NCI-H1930 (cell line): ENCODE results near the gene AKR7A2.
"Not testable (repeated sequence)": the region's sequence is repeated elsewhere in the genome, so short reads cannot be mapped to it uniquely, and the experiment has no call there.

ENCODE experiments used
- DNase-seq, 2 experiments: peaks; one replicate each; lab custom pipeline; 2025; lab: John Stamatoyannopoulos, UW

AKR7A2 gene

DNA sequence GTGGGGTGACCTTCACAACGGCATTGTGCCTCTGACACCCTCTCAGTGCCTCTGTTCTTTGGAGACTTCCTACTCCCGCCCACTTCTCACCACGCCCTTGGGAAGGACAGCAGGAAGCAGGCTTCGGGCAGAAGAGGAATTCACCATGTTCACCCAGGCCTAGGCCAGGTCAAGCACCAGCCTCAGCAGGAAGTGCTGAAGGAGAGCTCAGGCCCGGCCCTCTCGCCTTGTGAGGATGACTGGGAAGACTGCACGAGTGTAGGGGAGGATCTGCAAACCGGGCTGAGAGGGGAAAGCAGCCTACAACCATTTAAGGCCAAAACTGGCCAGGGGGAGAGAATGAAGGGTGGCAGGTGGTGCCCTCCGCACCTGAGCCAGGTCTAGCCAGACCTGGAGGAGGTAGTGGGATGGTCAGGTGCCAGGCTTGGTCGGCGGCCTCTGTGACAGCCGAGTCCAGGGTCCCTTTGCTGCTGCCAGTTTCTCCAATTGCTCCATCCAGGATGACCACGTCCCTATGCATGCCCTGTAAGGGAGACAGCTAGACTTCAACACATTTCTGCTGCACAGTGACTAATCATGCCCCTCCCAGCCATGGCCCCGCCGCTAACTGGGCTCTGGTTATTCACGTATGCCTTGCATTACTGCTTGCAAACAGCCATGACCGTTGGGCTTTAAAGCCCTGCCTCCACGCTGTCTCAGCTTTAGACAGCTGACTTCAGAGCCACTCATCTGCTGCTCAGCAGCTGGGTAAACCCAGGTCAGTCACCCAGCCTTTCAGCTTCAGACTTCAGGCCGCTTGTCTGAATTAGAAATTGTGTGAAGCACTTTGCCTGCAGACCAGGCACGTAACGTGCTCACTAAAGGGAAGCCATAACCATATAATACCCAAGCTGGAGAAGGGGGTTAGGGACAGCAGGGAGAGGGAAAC, 51.5 kb downstream of the AKR7A2 start:
- no peak for DNase-seq

DNA sequence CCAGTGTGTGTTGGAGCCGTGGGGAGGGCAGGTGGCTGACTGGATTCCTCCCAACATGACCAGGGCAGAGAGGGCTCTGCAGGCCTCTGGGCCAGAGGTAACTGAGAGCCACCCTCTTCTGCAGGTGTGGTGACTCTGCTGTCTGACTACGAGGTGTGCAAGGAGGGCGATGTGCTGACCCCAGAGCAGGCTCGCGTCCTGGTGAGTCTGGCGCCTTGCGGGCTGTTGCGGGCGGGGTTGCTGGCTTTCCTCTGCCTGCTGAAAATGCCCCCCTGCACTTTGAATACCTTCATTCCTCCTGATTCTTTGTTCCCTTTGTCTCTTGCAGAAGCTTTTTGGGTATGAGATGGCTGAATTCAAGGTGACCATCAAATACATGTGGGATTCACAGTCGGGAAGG, 53.6 kb downstream of the AKR7A2 start:
- DNase-seq = no peak

DNA sequence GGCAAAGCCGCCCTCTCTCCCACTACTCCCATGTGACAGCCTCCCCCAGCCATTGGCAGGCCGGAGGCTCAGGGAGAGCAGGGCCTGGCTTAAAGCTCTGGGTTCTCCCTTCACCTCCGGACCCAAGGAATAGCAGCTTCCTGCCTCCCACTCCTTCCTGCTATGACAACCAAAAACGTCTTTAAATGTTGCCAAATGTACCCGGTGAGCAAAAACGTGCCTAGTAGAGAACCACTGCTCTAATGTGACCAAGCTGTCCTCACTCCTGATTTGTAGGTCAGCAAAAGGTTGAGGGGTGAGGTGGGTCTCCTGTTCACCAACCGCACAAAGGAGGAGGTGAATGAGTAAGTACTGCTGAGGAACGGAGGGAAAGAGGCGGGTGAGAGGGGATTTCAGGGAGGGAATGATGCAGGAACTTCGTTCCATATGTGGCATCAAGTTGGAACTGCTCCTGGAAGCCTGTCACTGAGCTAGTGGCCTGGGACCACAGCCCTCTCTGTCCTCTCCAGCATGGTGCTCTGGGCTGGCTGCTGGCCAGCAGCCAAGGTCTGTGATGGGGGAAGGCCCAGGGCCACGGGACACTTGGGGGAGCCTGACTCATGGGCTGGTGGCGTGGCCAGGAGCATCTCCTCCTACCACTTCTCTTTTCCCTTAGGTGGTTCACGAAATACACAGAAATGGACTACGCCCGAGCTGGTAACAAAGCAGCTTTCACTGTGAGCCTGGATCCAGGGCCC, 54.6 kb downstream of the AKR7A2 start:
- DNase-seq = no peak

DNA sequence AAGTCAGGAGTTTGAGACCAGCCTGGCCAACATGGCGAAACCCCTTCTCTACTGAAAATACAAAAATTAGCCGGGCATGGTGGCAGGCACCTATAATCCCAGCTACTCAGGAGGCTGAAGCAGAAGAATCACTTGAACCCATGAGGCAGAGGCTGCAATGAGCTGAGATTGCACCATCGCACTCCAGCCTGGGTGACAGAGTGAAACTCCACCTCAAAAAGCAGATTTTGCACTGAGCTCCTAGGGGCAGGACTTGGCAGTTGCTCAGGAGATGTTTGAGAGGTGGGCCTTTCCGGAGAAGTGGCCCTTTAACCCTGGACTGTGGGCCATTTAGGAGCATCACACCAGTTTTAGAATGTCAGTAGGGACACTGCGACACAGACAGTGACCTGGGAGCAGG, 55.6 kb downstream of the AKR7A2 start:
- not testable (repeated sequence) for DNase-seq

DNA sequence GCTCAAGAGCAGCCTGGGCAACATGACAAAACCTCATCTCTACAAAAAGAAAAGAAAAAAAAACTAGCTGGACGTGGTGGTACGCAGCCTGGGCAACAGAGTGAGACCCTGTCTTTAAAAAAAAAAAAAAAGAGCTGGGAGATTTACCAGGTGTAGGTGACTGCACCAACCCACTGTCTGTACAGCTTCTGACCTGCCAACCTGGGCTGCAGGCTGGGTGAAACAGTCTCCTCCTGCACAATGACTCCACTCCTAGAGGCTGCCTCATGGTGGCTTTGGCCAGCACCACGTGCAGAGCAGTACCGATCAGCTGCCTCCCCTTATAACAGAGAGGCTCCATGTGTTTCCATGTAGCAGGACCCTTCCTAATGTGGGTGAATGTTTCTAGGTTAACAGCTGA, 56.7 kb downstream of the AKR7A2 start:
- no peak for DNase-seq

DNA sequence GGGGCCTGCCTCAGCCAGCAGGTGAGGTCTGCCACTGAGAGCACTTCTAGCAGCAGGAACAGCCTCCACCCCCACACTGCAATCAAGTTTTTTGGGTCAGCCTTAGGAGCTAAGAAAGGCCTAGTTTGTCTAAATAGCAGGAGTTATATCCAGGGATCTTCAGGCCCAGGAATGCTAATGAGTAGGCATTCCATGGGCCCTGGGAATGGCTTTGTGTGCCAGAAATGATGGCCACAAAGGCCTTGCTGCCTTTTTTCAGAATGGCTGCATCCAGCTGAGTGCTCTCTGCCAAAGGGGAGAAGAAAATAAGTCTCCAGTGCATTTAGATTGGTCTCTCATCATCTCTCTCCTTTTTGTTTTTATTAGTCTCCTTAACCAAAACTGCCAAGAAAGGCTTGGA, 57.5 kb downstream of the AKR7A2 start:
- DNase-seq = no peak
